NCI-H526 treated with DMSO at 0.1 percent for 48 hours (cell line): ENCODE data around the gene TMF1.

ENCODE experiments used
- DNase-seq: peaks from one replicate; lab custom pipeline; 2025; lab: John Stamatoyannopoulos, UW

The TMF1 gene, protein sequence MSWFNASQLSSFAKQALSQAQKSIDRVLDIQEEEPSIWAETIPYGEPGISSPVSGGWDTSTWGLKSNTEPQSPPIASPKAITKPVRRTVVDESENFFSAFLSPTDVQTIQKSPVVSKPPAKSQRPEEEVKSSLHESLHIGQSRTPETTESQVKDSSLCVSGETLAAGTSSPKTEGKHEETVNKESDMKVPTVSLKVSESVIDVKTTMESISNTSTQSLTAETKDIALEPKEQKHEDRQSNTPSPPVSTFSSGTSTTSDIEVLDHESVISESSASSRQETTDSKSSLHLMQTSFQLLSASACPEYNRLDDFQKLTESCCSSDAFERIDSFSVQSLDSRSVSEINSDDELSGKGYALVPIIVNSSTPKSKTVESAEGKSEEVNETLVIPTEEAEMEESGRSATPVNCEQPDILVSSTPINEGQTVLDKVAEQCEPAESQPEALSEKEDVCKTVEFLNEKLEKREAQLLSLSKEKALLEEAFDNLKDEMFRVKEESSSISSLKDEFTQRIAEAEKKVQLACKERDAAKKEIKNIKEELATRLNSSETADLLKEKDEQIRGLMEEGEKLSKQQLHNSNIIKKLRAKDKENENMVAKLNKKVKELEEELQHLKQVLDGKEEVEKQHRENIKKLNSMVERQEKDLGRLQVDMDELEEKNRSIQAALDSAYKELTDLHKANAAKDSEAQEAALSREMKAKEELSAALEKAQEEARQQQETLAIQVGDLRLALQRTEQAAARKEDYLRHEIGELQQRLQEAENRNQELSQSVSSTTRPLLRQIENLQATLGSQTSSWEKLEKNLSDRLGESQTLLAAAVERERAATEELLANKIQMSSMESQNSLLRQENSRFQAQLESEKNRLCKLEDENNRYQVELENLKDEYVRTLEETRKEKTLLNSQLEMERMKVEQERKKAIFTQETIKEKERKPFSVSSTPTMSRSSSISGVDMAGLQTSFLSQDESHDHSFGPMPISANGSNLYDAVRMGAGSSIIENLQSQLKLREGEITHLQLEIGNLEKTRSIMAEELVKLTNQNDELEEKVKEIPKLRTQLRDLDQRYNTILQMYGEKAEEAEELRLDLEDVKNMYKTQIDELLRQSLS

DNA sequence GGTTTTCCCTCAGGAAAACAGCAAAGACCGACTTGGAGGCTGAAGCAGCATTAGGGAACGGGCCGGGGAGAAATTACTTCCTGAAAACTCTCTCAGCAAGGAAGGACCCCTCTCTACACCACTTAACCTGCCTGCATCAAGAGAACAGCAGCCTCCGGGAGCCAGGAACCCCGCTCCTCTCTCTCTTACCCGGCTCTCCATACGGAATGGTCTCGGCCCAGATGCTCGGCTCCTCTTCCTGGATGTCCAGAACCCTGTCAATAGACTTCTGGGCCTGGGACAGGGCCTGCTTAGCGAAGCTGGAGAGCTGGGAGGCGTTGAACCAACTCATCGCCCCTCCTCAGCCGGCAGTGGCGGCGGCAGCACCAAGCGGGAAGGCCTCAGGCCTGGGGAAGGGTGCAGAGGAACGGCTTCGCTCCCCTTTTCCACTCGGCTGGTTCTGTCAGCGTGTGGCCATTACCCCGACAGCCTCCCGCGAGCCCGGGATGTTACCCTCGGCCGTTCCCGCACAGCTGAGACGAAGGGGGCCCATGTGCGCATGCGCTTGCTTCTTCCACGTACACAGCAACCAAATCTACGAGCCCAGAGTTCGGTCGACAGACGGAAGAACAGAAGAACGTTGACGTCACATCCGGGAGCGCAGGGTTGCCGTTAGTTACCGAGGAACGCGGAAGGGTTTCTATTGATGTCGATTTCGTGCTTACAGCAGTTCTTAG lies at the start of gene TMF1:
TMF1 (minus strand) TSS at position 578 of the 716 bp plus-strand sequence; CDS start at position 331, 247 bp downstream.
- no peak for DNase-seq

- DNase-seq: no peak
Measured at GRCh38 chr3:69099576-69099975, 47.4 kb upstream of the TMF1 start.

DNA sequence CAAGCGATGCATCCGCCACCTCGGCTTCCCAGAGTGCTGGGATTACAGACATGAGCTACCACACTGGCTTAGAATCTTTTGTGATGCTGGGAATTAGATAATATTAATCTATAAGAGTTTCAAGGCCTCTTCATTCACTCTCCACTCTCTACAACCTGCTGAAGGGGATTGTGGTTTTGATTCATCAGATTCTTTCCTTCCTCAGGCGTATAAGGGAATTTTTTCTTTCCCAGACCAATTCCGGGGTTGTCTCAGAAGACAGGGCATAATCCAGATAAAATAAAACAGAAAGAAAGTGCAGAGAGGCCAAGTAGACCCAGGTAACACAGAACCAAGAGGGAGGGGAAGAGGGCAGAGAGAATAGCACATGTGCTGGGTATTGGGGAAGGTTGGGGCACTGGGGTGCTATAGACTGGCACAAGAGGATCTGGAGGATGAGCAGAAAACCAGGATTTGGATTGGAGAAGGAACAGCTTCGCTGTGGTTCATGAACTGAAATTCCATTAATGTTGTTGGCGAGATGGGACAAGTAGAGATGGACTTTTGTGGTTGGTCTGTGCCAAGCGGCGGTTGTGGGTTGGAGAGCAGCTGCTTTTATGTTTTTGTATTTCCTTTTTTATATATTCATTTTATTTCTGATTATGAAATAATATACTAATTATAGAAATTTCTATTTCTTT lies 45.4 kb upstream of the TMF1 start:
- DNase-seq: no peak

- no peak for DNase-seq
Measured at GRCh38 chr3:69096299-69096698, 44.2 kb upstream of the TMF1 start.

DNA sequence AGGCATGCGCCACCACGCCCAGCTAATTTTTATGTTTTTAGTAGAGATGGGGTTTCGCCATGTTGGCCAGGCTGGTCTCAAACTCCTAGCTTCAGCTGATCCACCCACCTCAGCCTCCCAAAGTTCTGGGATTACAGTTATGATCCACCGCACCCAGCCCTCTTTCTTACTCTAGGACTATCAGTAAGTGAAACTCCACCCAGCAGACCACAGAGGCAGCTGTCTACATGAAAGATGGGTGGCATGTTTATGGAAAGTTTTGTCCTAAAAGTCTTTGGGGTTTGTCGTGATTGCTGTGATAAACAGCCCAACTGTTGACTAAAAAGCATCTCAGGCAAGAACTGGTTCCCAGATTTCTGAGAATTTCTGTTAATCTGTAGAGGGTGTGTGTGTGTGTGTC lies 43.5 kb upstream of the TMF1 start:
- no peak for DNase-seq

- no peak for DNase-seq
Measured at GRCh38 chr3:69094467-69095205, 42.5 kb upstream of the TMF1 start.

DNA sequence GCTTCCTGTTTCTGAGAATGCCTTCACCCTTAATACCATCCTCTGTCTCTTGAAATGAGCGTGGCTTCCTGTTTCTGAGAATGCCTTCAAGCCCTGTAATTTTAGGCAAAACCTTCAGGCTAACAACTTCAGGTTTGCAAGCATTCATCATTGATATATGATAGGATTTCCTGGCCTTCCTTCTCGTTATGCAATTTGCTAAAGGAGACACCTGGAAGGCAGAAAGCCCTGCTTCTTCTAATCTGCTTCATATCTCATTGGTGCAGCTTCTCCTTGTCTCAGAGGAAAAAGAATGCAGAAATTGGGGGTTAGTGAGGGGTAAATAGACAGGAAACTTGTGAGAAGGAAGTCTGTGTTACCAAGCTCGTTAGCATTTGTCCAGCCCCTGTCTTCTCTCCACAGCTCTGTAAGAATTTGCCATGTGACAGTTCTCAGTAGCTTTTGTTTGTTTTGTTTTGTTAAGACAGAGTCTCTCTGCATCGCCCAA lies 39.9 kb upstream of the TMF1 start:
- no peak for DNase-seq

GRCh38 chr3:69091389-69092029 lies 39.4 kb upstream of the TMF1 start:
- no peak for DNase-seq

GRCh38 chr3:69090021-69090420 lies 37.9 kb upstream of the TMF1 start:
- no peak for DNase-seq

- no peak for DNase-seq
Measured at GRCh38 chr3:69088063-69088462, 35.9 kb upstream of the TMF1 start.

GRCh38 chr3:69087030-69087791 lies 35.1 kb upstream of the TMF1 start:
- no peak for DNase-seq

DNA sequence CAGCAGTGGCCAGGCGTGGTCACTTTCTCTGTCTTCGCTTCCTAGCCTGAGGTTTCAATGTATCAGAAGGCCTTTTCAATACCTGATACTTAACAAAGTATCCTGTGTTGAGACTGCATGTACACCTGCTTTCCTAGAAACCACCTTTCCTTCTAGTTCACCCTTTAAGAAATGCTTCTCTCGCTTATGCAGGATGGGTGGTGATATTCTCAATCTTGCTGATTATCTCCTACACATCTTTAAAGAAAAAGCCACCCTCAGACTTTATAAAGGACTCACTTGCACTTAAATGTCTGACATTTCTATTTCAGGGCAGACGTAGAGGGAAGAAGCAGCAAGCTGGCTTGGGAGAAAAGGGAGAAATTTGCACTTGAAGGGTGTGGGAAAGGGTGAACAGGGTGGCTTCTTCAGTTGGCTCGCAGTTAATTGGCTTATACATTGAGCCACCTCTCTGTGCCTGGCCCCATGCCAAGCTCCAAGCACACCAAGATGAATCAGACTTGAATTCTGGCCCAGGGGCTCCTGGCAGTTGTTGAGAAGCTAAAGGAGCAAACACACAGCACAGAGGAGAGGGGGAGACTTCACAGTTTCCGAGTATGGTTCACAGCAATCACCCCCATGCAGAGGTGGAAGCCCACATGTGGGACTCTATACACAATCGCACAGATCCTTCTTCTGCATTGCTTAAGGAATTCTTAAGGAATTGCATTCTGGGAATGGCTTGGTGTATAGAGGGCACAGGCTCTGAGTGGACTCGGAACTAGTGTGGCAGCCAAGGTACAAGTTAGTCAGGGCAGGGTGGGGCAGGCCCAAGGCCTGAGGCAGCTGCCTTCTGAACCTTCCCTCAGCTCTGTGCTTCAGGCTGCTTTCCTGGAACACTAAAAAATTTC lies 33.9 kb upstream of the TMF1 start:
- no peak for DNase-seq

- no peak for DNase-seq
Measured at GRCh38 chr3:69085168-69085832, 33.2 kb upstream of the TMF1 start.

GRCh38 chr3:69084326-69085167 lies 32.4 kb upstream of the TMF1 start, which contains the start of gene ARL6IP5:
Gene ARL6IP5, plus strand, starts transcription at chr3:69084937. Its CDS starts 111 bp downstream, at chr3:69085048.
- DNase-seq: peak; percentile 78

DNA sequence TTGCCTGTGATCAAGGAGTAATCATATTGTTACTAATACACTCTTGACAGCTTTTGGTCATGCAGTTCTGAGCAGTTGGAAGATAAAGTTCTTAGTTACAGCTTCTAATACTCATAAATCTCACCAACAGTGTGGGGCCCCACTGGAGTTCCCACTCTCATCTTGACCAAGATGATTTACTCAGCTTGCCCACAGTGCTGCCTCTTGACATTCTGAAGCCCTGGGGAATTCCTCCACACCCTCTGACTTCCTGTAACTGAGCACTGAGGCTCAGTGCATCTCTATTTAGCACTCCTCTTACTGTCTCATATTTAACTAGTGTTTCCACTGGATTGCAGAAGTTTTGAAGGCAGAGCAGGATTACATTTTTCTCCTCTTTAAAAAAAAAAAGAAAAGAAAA lies 30.7 kb upstream of the TMF1 start:
- DNase-seq: no peak

GRCh38 chr3:69082361-69082760 lies 30.2 kb upstream of the TMF1 start:
- no peak for DNase-seq
